Caco-2 (cell line): Measurements from ENCODE around the gene ABL2. TPM values are rescaled to one million over a fixed set of nuclear protein-coding genes. Genes with fewer than 3 reads are reported as not detected.

Source experiments
- BruUV-seq: library from RNA; stranded (reverse); fragments of 400-500 nt; replicated peaks from 2 replicates; lab custom pipeline; 2021; lab: Mats Ljungman, UMichigan
- CTCF ChIA-PET: fragments of 300-600 bp; sonication (Branson Sonifier 250); formaldehyde crosslinking; loops from one replicate; lab custom pipeline; 2022; ENCODE audit warnings: antibody characterized with exemption; lab: Charles Lee
- POLR2A ChIA-PET: fragments of 300-600 bp; sonication (Branson Sonifier 250); formaldehyde crosslinking; loops from one replicate; lab custom pipeline; 2022; ENCODE audit warnings: antibody characterized with exemption; lab: Charles Lee
- DNase-seq, 2 experiments: peaks; one replicate each; pipeline versions ENCODE4 v3.0.0 to v3.0.0-alpha.2; 2020 to 2022
- H3K27me3 ChIP-seq: replicated peaks from 2 replicates; pipeline ENCODE4 v1.6.0; 2011; ENCODE audit warnings: low read length; ENCODE audit not compliant: control insufficient read depth, insufficient read depth
- H3K36me3 ChIP-seq: 2 replicates; pipeline ENCODE4 v1.5.1; 2011; ENCODE audit warnings: low read length; ENCODE audit not compliant: control insufficient read depth, insufficient read depth
- H3K4me1 ChIP-seq: fragments of 250-450 bp; sonication (Bioruptor Pico); 2 replicates; pipeline ENCODE4 v1.5.1; 2020; ENCODE audit warnings: mild to moderate bottlenecking
- H3K4me3 ChIP-seq: 2 replicates; pipeline ENCODE4 v1.5.1; 2011; ENCODE audit warnings: low read depth, mild to moderate bottlenecking, control low read depth, low read length
- H3K9me3 ChIP-seq: fragments of 250-450 bp; sonication (Bioruptor Pico); 2 replicates; pipeline ENCODE4 v1.5.1; 2020; ENCODE audit warnings: mild to moderate bottlenecking, moderate library complexity
- H3K27ac Mint-ChIP-seq: one replicate; pipeline ENCODE4 v1.8.0; 2022; ENCODE audit warnings: mixed read lengths; ENCODE audit not compliant: unreplicated experiment
- H3K27me3 Mint-ChIP-seq: one replicate; pipeline ENCODE4 v1.8.0; 2022; ENCODE audit warnings: mixed read lengths; ENCODE audit not compliant: insufficient read depth, unreplicated experiment
- H3K36me3 Mint-ChIP-seq: one replicate; pipeline ENCODE4 v1.8.0; 2022; ENCODE audit warnings: mild to moderate bottlenecking, mixed read lengths; ENCODE audit not compliant: insufficient read depth, unreplicated experiment
- H3K4me1 Mint-ChIP-seq: one replicate; pipeline ENCODE4 v1.8.0; 2022; ENCODE audit warnings: low read depth, mixed read lengths; ENCODE audit not compliant: unreplicated experiment
- H3K4me3 Mint-ChIP-seq: one replicate; pipeline ENCODE4 v1.8.0; 2022; ENCODE audit warnings: mild to moderate bottlenecking, moderate library complexity, mixed read lengths; ENCODE audit not compliant: unreplicated experiment
- H3K9me3 Mint-ChIP-seq: one replicate; pipeline ENCODE4 v1.8.0; 2022; ENCODE audit warnings: mixed read lengths; ENCODE audit not compliant: unreplicated experiment
- intact Hi-C: fragments of 100-400 bp; cut with micrococcal nuclease; formaldehyde crosslinking; loops from one replicate; pipeline ENCODE4 v1.10.0; 2022; ENCODE audit not compliant: unreplicated experiment
- total RNA-seq: library from RNA; stranded (reverse); gene quantifications from 2 replicates; pipeline ENCODE4 v1.2.3, GENCODE V29; 2022
- TF ChIP-seq, protein P1 (sequence below), 2 experiments: fragments of 200-600 bp in 1 of 2; IDR thresholded peaks; 1 replicate in 1 of 2; 2 replicates in 1 of 2; pipeline versions ENCODE4 v1.5.1 to v1.8.0; 2011 to 2022; ENCODE audit warnings: antibody characterized with exemption in 1 of 2, control low read depth in 1 of 2, inconsistent platforms in 1 of 2, low read depth in 1 of 2, low read length in 1 of 2, mild to moderate bottlenecking in 1 of 2, moderate library complexity in 1 of 2; ENCODE audit not compliant: insufficient read depth in 1 of 2, severe bottlenecking in 1 of 2, unreplicated experiment in 1 of 2

The ABL2 gene
- total RNA-seq, 1 experiment from 2014 or later, result 21.6 TPM

DNA sequence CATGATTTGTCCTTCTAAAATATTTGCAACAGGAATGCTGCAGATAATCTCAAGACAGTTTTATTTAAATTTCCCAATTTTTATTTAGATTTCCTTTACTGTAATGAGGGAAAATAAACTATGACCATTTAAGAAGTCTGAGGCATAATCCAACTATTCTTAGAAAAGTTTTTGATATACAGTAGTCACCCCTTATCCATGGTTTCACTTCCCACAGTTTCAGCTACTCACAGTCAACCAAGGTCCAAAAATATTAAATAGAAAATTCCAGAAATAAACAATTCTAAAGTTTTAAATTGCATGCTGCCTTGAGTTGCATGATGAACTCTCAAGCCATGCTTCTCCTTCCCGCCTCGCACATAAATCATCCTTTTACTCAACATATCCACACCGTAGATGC, 114.3 kb downstream of the ABL2 start:
- H3K36me3 Mint-ChIP-seq, result peaks cover 72% of the 10 kb centered on the region

DNA sequence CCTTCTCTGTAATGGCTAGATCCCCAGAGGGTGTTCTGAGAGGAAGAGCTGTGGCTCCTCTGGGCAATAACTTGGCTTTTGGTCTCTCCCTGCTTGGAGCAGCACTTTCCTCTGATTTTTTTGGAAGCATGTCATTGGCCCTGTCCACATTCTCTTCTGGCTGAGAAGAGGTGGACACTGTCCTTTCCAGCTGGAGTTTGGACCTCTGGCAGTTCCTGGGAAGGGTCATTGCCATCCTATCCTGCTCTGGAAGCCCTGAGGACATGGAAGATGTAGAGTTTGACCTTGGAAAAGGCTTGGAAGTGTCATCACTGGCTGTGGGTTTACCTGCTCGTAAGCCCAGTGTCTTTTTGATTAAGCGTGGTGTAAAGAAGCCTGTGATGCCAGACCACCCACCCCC, 120.8 kb downstream of the ABL2 start:
- peaks cover 56% of the 10 kb centered on the region for H3K36me3 Mint-ChIP-seq
- H3K27me3 ChIP-seq, result no peaks in the 10 kb centered on the region
- no peak overlapping the region for H3K4me3 Mint-ChIP-seq
- DNase-seq, result no peak
- intact Hi-C loops, result loop anchor here (5.0 kb wide), 1 partner anchor 84 kb away; no protein-coding TSS in a partner anchor
- peaks cover 4% of the 10 kb centered on the region; the same call in 1 of the 2 replicates for H3K36me3 ChIP-seq
- TF ChIP-seq, protein P1, sequence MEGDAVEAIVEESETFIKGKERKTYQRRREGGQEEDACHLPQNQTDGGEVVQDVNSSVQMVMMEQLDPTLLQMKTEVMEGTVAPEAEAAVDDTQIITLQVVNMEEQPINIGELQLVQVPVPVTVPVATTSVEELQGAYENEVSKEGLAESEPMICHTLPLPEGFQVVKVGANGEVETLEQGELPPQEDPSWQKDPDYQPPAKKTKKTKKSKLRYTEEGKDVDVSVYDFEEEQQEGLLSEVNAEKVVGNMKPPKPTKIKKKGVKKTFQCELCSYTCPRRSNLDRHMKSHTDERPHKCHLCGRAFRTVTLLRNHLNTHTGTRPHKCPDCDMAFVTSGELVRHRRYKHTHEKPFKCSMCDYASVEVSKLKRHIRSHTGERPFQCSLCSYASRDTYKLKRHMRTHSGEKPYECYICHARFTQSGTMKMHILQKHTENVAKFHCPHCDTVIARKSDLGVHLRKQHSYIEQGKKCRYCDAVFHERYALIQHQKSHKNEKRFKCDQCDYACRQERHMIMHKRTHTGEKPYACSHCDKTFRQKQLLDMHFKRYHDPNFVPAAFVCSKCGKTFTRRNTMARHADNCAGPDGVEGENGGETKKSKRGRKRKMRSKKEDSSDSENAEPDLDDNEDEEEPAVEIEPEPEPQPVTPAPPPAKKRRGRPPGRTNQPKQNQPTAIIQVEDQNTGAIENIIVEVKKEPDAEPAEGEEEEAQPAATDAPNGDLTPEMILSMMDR (IDR thresholded peaks at IDR 0.05; ENCODE audit: insufficient read depth in 1 of 2, low read depth in 1 of 2, low read length in 1 of 2, severe bottlenecking in 1 of 2, unreplicated experiment in 1 of 2), result no peak
- no peaks in the 10 kb centered on the region for H3K9me3 Mint-ChIP-seq
- H3K4me1 ChIP-seq, result no peaks in the 10 kb centered on the region
- POLR2A ChIA-PET, result no interaction called here
- H3K27ac Mint-ChIP-seq, result no peak overlapping the region
- BruUV-seq, result no TSS peak
- H3K4me1 Mint-ChIP-seq, result no peaks in the 10 kb centered on the region
- no peaks in the 10 kb centered on the region for H3K27me3 Mint-ChIP-seq
- no peak overlapping the region for H3K4me3 ChIP-seq
- H3K9me3 ChIP-seq, result no peaks in the 10 kb centered on the region
- CTCF ChIA-PET, result no interaction called here

More for the DNA sequence above, 114.3 kb downstream of the ABL2 start:
- H3K27ac Mint-ChIP-seq, result no peak overlapping the region
- intact Hi-C loops, result no loop called here
- ChIA-PET POLR2A (no interaction called here), CTCF (no interaction called here)
- H3K4me3 ChIP-seq, result no peak overlapping the region
- H3K9me3 ChIP-seq, result no peaks in the 10 kb centered on the region
- no peaks in the 10 kb centered on the region for H3K27me3 ChIP-seq
- no peaks in the 10 kb centered on the region for H3K9me3 Mint-ChIP-seq
- TF ChIP-seq, protein P1 (IDR thresholded peaks at IDR 0.05; ENCODE audit: insufficient read depth in 1 of 2, low read depth in 1 of 2, low read length in 1 of 2, severe bottlenecking in 1 of 2, unreplicated experiment in 1 of 2), result no peak
- no peak for DNase-seq
- H3K27me3 Mint-ChIP-seq, result no peaks in the 10 kb centered on the region
- H3K4me1 Mint-ChIP-seq, result no peaks in the 10 kb centered on the region
- no peak overlapping the region for H3K4me3 Mint-ChIP-seq
- BruUV-seq, result no TSS peak
- H3K4me1 ChIP-seq, result no peaks in the 10 kb centered on the region
- peaks cover 5% of the 10 kb centered on the region for H3K36me3 ChIP-seq

DNA sequence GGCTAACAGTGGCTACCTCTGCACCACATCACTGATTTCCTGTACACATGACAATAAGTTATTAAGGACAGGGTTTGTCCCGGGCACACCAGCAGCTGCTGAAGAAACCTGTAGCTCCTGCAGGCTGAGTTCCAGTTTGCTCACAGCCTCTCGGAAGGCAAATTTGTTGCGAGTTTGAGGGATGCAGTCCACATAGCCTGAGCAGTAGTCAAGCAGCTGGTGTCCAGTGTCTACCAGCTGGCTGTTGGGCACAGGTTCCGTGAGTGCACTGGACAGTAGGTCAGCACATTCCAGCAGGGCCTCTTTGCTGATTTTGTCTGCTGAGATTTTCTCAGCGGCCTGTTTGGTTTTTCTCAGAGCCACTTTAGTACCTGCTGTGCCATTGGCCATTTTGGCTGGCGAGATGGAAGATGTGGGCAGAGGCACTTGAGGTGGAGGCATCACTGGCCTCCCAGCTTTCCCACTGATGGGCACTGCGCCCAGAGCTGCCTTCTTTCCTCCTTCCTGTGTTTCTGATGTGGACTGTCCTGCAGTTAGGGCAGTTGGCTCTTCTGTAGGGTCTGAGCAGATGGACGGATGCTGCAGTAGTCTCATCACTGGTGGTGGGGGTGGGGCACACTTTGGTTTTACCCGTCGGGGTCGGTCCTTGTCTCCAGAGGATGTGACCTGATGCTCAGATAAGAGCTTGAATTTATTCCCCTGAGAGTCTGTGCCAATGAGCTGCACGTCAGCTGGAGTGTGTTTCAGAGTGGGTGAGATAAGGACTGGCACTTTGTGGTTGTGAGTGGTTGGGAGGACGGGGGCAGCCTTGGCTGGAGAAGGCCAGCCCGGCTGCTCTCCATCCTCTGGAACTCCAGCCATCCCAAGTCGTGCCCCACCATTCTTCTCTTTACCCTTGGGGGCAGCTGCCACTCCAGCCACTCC, 121.5 kb downstream of the ABL2 start:
- CTCF ChIA-PET, result no interaction called here
- intact Hi-C loops, result loop anchor here (5.0 kb wide), 1 partner anchor 84 kb away; no protein-coding TSS in a partner anchor
- Mint-ChIP-seq H3K4me1 (no peaks in the 10 kb centered on the region), H3K27ac (no peak overlapping the region), H3K9me3 (no peaks in the 10 kb centered on the region), H3K36me3 (peaks cover 51% of the 10 kb centered on the region), H3K4me3 (no peak overlapping the region), H3K27me3 (no peaks in the 10 kb centered on the region)
- Histone ChIP-seq H3K36me3 (peaks cover 4% of the 10 kb centered on the region; the same call in 1 of the 2 replicates), H3K4me1 (no peaks in the 10 kb centered on the region), H3K27me3 (no peaks in the 10 kb centered on the region), H3K9me3 (no peaks in the 10 kb centered on the region), H3K4me3 (no peak overlapping the region)
- DNase-seq, result no peak
- BruUV-seq, result no TSS peak
- TF ChIP-seq, protein P1 (IDR thresholded peaks at IDR 0.05; ENCODE audit: insufficient read depth in 1 of 2, low read depth in 1 of 2, low read length in 1 of 2, severe bottlenecking in 1 of 2, unreplicated experiment in 1 of 2), result no peak
- POLR2A ChIA-PET, result no interaction called here
